GM12872 (cell line): ENCODE data around the gene RTRAF.

Experiments used
- TF ChIP-seq, protein P1 (sequence below): IDR thresholded peaks from 3 replicates; pipeline ENCODE4 v1.5.1; 2011; ENCODE audit warnings: low read depth, mild to moderate bottlenecking, low read length, moderate library complexity; ENCODE audit not compliant: insufficient read depth

The RTRAF gene

DNA sequence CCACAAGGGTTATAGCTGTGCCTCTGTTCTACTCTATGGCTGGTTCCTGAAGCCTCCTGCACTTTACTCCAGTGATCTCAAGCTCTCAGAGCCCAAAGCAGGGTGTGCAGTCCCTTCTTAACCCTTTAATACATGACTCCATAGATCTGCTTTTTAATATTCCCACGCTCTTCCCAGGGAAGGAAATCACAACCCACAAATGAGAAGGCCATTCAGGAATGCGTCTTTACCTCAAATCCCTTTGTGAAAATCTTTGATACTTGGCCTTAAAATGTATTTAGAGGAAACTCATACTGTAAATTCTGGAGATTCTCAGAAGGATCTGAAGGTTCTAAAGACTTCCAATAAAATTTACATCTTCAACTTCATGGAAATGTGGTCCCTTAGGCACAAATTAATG lies 62.5 kb downstream of the RTRAF start:
- TF ChIP-seq, protein P1, sequence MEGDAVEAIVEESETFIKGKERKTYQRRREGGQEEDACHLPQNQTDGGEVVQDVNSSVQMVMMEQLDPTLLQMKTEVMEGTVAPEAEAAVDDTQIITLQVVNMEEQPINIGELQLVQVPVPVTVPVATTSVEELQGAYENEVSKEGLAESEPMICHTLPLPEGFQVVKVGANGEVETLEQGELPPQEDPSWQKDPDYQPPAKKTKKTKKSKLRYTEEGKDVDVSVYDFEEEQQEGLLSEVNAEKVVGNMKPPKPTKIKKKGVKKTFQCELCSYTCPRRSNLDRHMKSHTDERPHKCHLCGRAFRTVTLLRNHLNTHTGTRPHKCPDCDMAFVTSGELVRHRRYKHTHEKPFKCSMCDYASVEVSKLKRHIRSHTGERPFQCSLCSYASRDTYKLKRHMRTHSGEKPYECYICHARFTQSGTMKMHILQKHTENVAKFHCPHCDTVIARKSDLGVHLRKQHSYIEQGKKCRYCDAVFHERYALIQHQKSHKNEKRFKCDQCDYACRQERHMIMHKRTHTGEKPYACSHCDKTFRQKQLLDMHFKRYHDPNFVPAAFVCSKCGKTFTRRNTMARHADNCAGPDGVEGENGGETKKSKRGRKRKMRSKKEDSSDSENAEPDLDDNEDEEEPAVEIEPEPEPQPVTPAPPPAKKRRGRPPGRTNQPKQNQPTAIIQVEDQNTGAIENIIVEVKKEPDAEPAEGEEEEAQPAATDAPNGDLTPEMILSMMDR: no peak

DNA sequence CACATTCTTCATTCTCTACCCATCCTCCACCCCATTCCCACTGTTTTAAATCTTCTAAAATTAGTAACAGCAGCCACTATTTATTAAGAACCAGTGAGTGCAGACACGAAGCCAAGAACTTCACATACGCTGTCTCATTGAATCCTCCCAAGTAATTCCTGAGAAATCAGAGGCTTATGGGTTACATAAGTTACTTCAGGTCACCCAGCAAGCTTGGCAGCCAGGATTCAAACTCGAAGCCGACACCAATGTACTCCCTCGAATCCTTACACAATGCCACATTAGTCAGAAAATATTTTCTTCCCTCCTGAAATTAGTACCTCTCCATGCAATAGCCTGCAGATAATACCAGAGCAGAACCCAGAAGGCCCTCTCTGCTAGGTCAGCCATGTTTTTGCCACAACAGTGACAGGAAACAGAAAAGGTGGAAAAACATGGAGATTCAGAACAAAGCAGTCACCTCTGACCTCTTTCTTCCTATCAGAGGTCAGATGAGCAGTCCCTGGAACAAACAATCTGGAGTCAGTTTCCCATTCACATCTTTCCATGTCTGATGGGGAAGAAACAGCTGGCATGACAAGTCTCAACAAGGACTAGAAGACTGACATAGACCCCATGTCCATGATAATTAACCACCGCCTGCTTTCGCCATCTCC lies 63.1 kb downstream of the RTRAF start:
- TF ChIP-seq, protein P1: no peak

DNA sequence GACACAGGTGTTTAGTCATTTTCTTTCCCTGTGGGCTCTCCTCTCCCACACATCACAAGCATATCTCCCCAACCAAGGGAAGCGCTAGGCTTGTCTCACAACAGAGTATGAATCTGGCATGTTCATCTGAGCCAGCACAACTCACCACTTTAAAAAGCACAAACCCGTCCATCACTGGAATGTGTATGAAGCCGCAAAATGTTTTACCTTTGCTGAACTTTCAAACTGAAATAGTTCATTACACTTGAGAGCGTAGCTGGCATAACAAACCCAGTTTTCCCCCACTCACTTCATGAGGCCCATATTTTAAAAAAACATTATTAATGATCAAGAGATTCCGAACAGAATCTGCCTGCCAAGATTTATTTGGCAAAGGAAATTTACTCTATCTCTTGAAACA lies 63.7 kb downstream of the RTRAF start:
- TF ChIP-seq, protein P1: no peak

DNA sequence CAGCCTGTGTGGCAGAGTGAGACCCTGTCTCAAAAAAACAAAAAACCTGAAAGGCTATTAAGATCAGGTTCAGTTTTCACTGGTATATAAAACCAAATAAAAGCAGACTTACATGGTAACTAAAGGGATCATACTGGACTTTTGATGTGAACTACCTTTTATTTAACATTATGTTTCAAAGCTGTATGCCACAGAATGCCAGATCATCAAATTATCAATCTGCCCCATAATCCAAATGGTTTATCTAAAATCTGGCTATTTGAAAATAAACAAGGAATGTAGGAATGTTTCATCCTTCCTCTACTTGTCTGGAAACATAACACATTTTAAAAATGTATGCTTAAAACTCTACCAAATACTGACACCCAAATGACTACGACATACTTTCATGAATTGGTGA lies 65.3 kb downstream of the RTRAF start:
- TF ChIP-seq, protein P1: no peak

DNA sequence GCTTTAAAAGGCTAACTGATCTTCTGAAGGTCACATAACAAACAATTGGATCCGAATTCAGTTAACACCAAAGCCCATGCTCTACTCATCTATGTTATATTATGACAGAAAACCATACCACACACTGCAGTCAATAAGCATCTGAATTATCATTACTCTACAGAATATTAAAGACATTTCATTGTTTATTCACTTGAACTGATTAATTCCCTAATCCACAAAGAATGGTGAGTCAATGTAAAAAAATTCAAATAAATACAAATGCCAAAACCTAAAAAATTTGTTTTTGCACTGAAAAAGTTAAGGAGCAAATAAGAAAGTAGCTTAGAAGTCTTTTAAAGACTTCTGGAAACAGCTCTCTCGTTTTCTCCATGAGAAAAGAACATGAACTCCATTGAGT lies 65.8 kb downstream of the RTRAF start:
- TF ChIP-seq, protein P1: no peak

DNA sequence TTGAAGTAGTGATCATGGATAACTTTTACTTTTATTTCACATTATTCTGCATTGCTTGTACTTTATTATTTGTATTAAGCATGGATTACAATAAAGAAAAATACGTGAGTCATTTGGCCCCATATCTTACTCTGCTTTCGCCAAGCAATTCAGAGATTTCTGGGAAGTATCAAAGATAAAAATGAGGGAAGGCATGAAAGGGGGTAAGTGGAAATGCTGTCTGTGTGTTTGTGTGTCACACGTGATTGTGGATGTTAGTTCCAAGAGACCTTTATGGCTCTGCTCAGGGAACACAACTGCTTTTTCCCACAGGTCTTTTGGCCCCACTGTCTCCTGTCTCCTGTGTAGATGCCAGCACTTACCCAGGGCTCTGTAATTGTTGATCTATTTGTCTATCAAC lies 69.0 kb downstream of the RTRAF start:
- TF ChIP-seq, protein P1: no peak

DNA sequence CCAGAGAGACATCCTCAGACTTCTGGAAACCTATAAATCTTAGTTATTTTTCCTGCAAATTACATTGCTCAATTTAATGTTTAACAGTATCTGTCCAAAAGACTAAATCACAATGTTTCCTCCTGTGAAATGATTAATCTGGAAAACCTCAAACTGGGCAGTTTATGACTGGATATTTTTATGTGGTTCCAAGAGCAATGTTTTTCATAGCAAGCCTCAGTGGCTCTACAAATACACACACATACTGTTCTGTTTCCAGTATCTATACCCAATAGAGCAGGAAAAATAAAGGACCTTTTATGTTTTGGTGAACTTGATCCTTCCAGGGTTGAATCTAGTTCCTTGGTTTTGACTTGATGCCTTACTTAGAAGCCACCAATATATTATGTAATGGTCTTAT lies 70.3 kb downstream of the RTRAF start:
- TF ChIP-seq, protein P1: no peak

DNA sequence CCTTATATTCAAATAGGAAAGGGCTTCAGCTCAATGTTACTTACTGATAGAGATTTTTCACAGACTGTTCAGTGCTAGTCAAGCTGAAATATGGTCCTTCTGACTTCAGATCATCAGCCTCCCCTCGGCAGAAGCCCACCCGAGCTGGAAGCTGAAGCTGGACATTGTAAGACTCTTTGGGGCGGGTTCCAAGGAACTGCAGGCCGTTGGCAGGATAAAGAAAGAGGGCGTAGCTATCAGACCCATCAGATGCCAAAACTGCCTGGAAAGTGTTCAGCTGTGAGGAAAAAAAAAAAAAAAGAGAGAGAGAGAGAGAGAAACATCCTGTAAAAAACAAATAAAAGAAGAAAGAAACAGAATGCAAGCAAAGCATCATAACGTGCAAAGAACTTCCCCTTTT lies 70.7 kb downstream of the RTRAF start:
- TF ChIP-seq, protein P1: no peak
